NCI-H524 treated with DMSO at 0.1 percent for 48 hours (cell line): ENCODE data around the gene TPSG1.
"Not testable (repeated sequence)": the region's sequence is repeated elsewhere in the genome, so short reads cannot be mapped to it uniquely, and the experiment has no call there.

Experiments
- DNase-seq: peaks from one replicate; lab custom pipeline; 2025; lab: John Stamatoyannopoulos, UW

Gene TPSG1

DNA sequence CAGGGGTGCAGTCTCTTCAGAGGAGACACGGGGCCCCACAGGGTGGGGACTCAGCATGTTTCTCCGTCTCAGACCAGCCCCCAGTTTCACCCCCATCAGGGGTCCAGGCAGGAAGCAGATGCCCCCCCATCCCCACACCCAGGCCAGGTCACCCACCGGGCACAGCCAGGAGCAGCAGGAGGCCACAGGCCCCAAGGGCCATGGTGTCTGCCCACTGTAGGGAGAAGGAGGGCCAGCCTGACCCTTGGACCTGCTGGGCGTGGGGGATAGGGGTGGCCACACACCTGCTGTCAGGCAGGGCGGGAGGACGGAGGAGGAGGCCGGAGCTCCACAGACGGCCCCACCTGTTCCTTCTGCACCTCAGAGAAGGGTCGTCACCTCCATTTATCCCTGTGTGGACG, at the start of gene TPSG1:
TPSG1 (minus strand) TSS at position 218 of the 401 bp plus-strand sequence; CDS start at position 202, 16 bp downstream.
- DNase-seq, result no peak

DNA sequence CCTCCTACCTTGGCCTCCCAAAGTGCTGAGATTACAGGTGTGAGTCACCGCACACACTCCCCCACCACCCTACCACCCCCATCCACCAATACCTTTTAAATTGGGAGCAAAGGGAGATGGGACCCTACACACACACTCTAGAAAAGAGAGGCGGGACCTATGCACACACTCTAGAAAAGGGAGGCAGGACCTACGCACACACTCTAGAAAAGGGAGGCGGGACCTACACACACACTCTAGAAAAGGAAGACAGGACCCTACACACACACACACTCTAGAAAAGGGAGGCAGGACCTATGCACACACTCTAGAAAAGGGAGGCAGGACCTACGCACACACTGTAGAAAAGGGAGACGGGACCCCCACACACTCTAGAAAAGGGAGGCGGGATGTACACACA, 49.7 kb upstream of the TPSG1 start:
- no peak for DNase-seq

GRCh38 chr16:1273816-1274215, 48.7 kb upstream of the TPSG1 start:
- no peak for DNase-seq

DNA sequence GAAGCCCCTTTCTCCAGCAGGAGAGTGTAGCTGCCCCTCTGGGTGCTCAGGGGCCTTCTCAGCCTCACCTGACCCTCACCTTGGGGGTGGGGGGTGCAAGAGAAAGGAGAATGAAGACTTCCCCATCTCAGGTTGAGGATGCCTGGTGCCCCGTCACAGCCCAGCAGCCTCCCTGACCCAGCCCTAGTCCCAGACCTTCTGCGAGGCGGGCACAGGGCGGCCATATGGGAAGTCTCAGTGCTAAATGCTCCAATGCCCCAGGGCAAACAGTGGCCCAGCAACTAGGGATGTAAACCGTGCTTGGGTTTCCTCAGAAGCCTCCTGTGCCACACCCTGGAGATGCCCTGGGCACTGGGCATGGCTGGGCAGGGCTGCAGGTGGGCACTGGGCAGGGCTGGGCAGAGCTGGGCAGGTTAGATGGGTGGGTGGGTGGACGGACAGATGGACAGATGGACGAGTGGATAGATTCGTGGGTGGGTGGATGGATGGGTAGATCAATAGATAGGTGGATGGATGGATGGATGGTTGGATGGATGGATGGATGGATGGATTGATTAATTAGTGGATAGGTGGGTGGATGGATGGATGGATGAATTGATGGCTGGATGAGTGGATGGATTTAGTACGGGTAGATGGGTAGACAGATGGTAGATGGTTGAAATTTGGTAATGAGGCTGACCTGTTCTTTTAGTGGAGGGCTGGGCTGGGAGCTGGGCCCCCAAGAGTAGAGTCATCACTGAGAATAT, 47.6 kb upstream of the TPSG1 start:
- DNase-seq, result no peak

GRCh38 chr16:1271724-1272413, 46.8 kb upstream of the TPSG1 start:
- not testable (repeated sequence) for DNase-seq

DNA sequence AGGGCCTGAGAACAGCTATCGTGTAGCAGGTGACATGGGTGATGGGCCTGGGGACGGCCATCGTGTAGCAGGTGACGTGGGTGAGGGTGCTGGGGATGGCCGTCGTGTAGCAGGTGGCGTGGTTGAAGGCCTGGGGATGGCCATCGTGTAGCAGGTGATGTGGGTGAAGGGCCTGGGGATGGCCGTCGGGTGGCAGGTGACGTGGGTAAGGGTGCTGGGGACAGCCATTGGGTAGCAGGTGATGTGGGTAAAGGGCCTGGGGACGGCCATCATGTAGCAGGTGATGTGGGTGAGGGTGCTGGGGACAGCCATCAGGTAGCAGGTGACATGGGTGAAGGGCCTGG, 46.3 kb upstream of the TPSG1 start:
- DNase-seq, result no peak

DNA sequence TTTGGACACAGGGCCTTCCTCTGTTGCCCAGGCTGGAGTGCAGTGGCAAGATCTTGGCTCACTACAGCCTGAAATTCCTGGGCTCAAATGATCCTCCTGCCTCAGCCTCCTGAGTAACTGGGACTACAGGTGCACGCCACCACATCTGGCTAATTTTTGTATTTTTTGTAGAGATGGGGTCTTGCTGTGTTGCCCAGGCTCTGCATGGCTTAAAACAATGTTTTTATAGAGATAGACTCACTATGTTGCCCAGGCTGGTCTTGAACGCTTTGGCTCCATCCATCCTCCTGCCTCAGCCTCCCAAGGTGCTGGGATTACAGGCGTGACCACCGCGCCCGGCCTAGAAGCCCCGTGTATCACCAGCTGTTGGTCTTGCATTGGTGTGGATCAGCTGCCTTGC, 44.4 kb upstream of the TPSG1 start:
- not testable (repeated sequence) for DNase-seq

- no peak for DNase-seq
These were observed 40.8 kb upstream of the TPSG1 start for GRCh38 chr16:1265826-1266225.

DNA sequence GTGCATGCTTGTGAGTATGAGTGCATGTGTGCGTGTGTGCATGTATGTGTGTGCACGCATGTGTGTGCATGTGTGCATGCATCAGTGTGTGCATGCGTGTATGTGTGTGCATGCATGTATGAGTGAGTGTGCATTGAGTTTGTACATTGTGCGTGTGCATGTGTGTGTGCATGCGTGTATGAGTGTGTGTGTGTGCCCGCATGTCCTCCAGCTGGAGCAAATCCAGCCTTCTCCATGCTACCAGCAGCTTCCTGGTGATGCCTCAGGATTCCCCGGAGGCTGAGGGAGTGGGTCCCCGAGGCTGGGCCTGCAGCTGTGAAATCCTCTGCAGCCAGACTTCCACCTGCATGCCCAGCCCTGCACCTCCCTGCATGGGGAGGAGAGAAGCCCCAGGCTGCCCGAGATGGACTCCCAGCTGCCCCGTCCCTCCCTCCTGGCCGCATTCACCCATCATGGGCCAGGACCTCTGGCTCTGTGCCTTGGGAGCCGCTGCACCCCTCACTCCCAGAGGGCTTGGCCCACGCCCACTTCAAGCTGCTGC, 40.1 kb upstream of the TPSG1 start:
- DNase-seq, result no peak

DNA sequence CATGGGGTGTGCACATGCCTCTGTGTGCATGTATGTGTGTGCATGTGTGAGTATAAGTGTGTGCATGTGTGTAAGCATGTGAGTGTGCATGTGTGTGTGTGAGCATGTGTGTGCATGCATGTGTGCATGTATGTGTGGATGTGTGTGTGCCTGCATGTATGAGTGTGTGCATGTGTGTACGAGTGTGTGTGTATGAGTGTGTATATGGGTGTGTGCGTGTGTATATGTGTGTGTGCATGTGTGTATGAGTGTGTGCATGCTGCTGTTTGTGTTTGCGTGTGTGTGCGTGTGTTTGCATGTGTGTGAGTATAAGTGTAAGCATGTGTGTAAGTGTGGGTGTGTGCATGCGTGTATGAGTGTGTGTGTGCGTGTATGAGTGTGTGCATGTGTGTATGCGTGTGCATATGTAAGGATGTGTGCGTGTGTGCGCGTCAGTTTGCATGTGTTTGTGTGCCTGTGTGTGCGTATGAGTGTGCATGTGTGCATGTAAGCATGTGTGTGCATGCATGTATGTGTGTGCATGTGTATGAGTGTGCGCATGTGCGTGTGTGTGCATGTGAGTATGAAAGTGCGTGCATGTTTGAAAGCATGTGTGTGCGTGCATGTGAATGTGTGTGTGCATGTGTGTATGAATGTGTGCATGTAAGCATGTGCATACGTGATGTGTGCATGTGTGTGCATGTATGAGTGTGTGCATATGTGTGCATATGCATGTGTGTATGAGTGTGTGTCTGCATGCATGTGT, 39.4 kb upstream of the TPSG1 start:
- DNase-seq, result no peak

DNA sequence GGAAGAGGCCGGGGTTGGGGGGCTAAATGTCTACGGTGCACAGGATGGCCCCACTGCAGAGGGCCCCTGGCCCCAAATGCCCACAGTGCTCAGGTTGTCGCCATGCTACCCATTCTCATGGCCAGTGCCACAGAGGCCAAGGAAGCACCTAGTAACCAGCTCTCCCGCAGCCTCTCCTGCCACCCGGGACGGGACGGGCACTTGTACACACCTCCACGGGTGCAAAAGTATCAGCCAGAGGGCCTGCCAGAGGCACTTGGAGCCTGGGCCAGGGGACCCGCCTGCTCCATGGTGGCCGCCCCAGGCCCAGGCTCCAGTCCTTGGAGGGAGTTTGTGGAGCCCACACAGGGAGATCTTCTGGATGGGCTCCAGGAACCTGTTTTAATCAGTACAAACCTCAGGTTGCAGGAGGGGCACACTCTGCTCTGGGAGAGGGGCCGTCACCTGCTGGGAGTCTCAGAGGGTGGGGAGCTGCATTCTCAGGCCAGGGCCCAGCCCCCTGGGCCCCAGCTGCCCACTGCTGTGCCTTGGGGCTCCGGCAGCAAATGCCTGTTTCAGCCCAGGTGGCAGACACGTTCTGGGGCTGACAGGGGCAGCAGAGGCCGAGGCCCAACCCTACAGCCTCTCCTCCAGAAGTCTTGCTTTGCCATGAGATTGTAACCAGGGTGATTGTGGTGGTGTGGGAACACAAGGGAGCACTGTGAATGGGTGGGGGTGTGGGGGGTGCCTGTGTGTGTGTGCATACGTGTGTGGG, 38.7 kb upstream of the TPSG1 start:
- no peak for DNase-seq

- DNase-seq, result no peak
These were observed 37.8 kb upstream of the TPSG1 start for GRCh38 chr16:1262846-1263221.

GRCh38 chr16:1262210-1262845, 37.3 kb upstream of the TPSG1 start:
- DNase-seq, result no peak

GRCh38 chr16:1261131-1261892, 36.2 kb upstream of the TPSG1 start:
- no peak for DNase-seq

GRCh38 chr16:1260101-1260680, 35.1 kb upstream of the TPSG1 start:
- DNase-seq, result no peak

- no peak for DNase-seq
These were observed 34.6 kb upstream of the TPSG1 start for GRCh38 chr16:1259760-1260068.

DNA sequence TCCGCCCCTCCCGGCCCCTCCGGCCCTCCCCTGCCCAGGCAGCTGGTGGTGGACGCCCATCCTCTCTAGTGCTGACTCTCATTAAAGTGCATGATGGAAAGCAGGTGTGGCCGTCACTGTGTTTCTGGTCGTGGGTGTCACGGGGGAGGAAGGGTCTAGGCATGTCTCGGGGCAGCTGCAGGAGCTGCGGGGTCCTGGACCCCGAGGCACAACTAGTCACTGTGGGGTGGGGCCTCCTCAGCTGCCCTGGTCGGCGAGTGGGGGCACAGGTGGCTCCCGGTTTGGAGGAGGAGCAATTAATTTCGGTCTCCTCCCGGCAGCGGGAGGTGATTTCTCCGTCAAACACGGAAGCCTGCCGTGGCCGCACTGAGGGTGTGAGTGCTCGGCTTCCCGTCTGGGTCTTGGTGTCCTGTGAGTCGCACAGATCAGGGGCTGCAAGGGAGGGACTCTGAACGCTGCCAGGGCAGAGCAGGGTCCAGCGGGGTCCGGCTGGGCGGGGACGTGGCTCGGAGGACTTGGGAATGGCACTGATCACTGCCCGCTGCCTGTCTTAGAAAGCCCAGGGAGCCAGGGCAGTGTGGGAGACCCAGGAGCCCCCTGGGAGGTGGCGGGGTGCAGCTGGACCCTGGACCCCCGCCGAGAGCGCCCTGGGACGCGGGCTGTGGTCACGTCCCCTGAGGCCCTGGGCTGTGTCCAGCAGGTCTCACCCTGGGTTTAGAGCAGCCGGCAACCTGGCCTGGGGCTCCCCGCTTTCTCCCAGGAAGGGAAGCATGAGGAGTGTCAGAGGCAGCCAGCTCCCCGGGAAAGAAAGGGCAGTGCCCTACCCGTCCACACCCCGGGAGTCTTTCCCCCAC, 34.1 kb upstream of the TPSG1 start:
- DNase-seq, result no peak

GRCh38 chr16:1258225-1258600, 33.1 kb upstream of the TPSG1 start:
- DNase-seq, result no peak

DNA sequence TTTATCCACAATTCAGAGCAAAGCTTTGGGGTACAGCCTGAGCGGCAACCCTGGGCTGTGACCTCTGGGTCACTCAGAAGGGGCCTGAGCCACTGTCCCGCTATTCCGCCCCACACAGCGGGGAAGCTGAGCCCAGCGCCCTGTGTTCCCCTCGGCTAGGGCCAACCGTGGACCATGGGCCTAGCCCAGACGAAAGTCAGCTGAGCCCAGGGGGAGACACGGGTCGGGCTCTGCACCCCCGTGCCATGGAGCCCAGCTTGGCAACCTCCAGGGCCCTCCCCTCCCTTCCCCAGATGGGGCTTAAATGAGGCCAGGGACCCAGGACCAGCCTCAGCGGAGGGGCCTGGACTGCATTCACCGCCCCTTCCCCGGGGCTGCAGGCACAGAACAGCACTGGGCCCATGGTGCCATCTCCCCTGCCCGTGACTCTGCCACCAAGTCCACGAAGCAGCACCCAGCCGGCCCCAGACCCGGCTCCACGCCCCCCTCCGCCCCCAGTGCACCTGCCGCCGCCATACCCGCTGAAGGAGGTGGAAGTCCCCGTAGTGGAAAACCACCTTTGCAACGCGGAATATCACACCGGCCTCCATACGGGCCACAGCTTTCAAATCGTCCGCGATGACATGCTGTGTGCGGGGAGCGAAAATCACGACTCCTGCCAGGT, 32.6 kb upstream of the TPSG1 start:
- no peak for DNase-seq
